ENCODE data around the gene SPOCK2.

DNA sequence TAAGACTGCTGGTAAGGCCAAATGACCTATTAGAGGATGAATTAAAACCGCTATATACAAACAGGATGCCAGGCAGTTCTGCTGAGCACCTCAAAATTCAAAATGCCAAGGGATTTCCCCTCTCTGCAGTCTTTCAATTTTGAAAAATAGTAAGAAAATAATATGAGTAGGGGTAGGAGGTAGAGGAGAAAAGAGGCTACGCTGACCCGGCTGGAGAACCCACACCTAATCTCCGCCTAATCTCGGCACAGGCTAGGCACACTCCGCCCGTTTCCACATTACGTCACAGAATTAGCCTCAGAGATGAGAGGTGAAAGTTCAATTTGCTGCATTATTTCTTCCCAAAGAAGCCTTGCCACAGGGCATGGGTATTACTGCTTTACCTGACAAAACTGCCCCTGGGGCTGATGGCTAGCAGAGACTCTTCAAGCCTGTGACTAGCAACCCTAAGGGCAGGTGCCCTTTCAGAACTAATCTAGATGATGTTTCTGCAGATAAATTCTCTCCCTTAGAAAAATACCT lies 21.3 kb upstream of the SPOCK2 start:
- TF ChIP-seq MYC (IDR thresholded peaks at IDR 0.05; ENCODE audit: insufficient read depth, insufficient read length, insufficient replicate concordance, low read length, severe bottlenecking) (no peak), ESRRA (IDR thresholded peaks at IDR 0.05; ENCODE audit: low read length) (no peak), POLR2A (IDR thresholded peaks at IDR 0.05; ENCODE audit: low read depth, low read length) (no peak), NR2C2 (IDR thresholded peaks at IDR 0.05; ENCODE audit: borderline replicate concordance, control insufficient read depth, insufficient read length, low read depth) (no peak), RAD21 (IDR thresholded peaks at IDR 0.05; ENCODE audit: insufficient read depth, low read depth, low read length) (no peak)
- TF ChIP-seq, protein P1, sequence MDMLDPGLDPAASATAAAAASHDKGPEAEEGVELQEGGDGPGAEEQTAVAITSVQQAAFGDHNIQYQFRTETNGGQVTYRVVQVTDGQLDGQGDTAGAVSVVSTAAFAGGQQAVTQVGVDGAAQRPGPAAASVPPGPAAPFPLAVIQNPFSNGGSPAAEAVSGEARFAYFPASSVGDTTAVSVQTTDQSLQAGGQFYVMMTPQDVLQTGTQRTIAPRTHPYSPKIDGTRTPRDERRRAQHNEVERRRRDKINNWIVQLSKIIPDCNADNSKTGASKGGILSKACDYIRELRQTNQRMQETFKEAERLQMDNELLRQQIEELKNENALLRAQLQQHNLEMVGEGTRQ (IDR thresholded peaks at IDR 0.05; ENCODE audit: borderline replicate concordance, low read depth, low read length), result no peak

Measured in GM12878 (cell line).